ENCODE data around the gene PPP1R12B.
A peak's percentile ranks its signal among the peaks of the same experiment; 100 is the strongest.
"Not testable (repeated sequence)": the region's sequence is repeated elsewhere in the genome, so short reads cannot be mapped to it uniquely, and the experiment has no call there.

Gene PPP1R12B

GRCh38 chr1:202456372-202457169 lies 108.1 kb downstream of the PPP1R12B start:
- not testable (repeated sequence) for DNase-seq

- not testable (repeated sequence) for DNase-seq
Measured at GRCh38 chr1:202458651-202459050, 110.2 kb downstream of the PPP1R12B start.

GRCh38 chr1:202459470-202460142 lies 111.1 kb downstream of the PPP1R12B start:
- DNase-seq, result not testable (repeated sequence)

DNA sequence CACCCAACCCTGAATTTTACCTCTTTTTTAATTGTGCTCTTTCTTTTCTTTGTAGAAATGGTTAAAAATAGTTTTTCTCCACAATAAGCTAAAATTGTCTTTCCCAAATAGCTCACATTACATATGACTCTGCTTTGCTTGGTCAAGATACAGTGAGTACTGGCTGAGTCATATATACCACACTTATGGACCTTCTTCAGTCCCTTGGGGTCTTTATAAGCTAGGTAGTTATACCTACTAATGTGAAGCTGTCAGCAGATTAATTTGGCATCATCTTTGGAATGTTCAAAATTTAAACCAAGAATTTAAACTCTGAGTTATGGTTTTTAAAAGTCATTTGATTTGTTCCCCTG lies 111.6 kb downstream of the PPP1R12B start:
- not testable (repeated sequence) for DNase-seq

- DNase-seq, result no peak
Measured at GRCh38 chr1:202462342-202463076, 114.0 kb downstream of the PPP1R12B start.

- not testable (repeated sequence) for DNase-seq
Measured at GRCh38 chr1:202464153-202464742, 115.7 kb downstream of the PPP1R12B start.

DNA sequence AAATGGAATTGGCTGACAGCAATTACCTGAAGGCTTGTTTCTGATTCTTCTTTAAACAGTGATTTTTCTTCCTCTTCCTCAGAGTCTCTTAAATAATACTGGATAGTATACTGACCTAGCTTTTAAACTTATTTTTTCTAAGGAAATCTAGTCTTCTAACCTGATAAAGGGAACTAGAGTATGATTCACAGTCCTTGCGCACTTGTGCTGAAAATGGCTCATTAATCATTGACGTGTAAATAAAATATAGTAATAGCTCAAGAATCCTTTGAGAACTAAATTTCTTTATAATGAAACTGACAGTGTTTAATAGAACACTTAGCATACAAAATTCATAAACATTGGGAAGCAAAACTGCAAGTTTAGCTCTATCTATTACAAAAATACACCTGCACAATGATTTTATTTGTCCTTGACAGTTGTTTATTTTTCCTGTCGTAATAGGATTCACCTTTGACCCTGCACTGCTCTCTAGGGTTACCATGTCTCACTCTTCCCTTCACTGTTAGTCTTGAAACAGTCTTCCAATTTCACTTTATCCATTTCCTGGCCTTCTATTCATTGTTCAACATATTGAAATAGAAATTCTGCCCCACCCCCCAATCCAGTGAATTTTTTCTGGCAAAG lies 117.3 kb downstream of the PPP1R12B start:
- DNase-seq, result not testable (repeated sequence)

- not testable (repeated sequence) for DNase-seq
Measured at GRCh38 chr1:202466339-202466738, 117.8 kb downstream of the PPP1R12B start.

GRCh38 chr1:202467381-202467780 lies 118.9 kb downstream of the PPP1R12B start:
- DNase-seq, result not testable (repeated sequence)

DNA sequence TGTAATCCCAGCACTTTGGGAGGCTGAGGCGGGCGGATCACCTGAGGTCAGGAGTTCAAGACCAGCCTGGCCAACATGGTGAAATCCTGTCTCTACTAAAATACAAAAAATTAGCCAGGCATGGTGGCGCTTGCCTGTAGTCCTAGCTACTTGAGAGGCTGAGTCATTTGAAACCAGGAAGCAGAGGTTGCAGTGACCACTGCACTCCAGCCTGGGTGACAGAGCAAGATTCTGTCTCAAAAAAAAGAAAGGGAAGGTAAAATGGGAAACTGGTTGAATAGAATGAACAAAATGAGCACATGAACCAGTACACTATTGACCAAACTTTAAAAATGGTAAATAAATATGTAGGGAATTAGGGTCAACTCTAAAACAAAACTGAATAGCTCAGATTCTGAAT lies 120.2 kb downstream of the PPP1R12B start:
- DNase-seq, result not testable (repeated sequence)

GRCh38 chr1:202469123-202469522 lies 120.6 kb downstream of the PPP1R12B start:
- not testable (repeated sequence) for DNase-seq

- DNase-seq, result no peak
Measured at GRCh38 chr1:202471246-202471645, 122.7 kb downstream of the PPP1R12B start.

- DNase-seq, result not testable (repeated sequence)
Measured at GRCh38 chr1:202472347-202473124, 124.0 kb downstream of the PPP1R12B start.

GRCh38 chr1:202473266-202474045 lies 125.0 kb downstream of the PPP1R12B start:
- not testable (repeated sequence) for DNase-seq

DNA sequence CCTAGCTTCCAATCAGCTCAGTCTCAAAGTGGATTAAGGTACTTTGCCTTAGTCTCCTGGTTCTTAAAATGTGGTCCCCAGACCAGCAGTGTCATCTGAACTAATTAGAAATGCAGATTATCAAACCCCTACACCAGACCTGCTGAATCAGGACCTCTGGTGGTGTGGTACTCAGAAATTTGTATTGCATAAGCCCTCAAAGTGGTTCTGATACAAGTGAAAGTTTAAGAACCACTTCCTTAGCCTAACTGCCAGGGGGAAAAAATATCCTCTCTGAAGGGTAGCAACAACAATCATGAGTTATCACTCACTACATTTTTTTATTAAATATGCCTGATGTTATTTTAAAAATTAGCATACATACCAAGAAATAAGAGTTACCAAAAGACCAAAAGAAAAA lies 131.2 kb downstream of the PPP1R12B start:
- not testable (repeated sequence) for DNase-seq

GRCh38 chr1:202480640-202481039 lies 132.1 kb downstream of the PPP1R12B start:
- DNase-seq, result not testable (repeated sequence)

- DNase-seq, result not testable (repeated sequence)
Measured at GRCh38 chr1:202483362-202483761, 134.9 kb downstream of the PPP1R12B start.

- DNase-seq, result not testable (repeated sequence)
Measured at GRCh38 chr1:202484032-202484431, 135.5 kb downstream of the PPP1R12B start.

GRCh38 chr1:202484820-202485219 lies 136.3 kb downstream of the PPP1R12B start:
- DNase-seq, result not testable (repeated sequence)

- peak; percentile 8 for DNase-seq
Measured at GRCh38 chr1:202488178-202488649, 139.7 kb downstream of the PPP1R12B start.

- not testable (repeated sequence) for DNase-seq
Measured at GRCh38 chr1:202489101-202489500, 140.6 kb downstream of the PPP1R12B start.

Data from activated CD4-positive, alpha-beta T cell treated with anti-CD3 and anti-CD28 coated beads for 48 hours (primary cell).